22Rv1 (cell line): ENCODE data around the gene AKAP6.

Experiments
- CTCF ChIP-seq: fragments of 450-650 bp; IDR thresholded peaks from 2 replicates; pipeline ENCODE4 v1.5.1; 2017; ENCODE audit warnings: mild to moderate bottlenecking
- ZFX ChIP-seq: fragments of 450-650 bp; IDR thresholded peaks from 2 replicates; pipeline ENCODE4 v1.6.1; 2017; ENCODE audit warnings: antibody characterized with exemption, borderline replicate concordance

DNA sequence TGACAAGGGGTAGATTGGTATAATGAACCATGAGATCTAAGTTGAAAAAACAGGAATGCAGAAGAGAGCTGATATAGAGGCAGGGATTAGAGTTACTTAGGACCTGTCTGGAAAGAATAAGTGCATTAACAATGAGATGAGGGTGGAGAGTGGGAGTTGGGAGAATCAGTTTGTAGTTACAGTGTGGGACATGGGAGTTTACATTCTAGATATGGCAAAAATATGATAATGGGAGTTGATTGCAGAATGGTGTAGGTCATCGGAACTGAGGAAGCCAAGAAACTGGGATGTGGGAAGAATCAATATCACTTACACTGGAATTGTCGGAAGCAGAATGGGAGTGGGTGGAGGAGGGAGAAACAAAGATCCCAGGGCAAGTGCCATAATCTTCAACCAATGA lies 308.5 kb downstream of the AKAP6 start:
- no peak for TF ChIP-seq CTCF
- TF ChIP-seq ZFX = no peak
